HCT116 (cell line): ENCODE measurements around the gene ACKR3. TPM values are rescaled to one million over a fixed set of nuclear protein-coding genes. Genes with fewer than 3 reads are reported as not detected.

Experiments
- ATAC-seq: fragments of 200-7000 bp; cut with Tn5 transposase; 2 replicates; pipeline ENCODE4 v1.9.1; 2020; ENCODE audit warnings: mild to moderate bottlenecking, moderate library complexity
- BruUV-seq: library from RNA; stranded (reverse); fragments of 400-500 nt; replicated peaks from 2 replicates; lab custom pipeline; 2021; lab: Mats Ljungman, UMichigan
- CTCF ChIA-PET: fragments of 300-600 bp; sonication (Branson Sonifier 250); formaldehyde crosslinking; loops from one replicate; lab custom pipeline; 2021; ENCODE audit warnings: antibody characterized with exemption; lab: Charles Lee
- POLR2A ChIA-PET: fragments of 300-600, 350-600 bp; sonication (Branson Sonifier 250); formaldehyde crosslinking; loops from one replicate; lab custom pipeline; 2021; ENCODE audit warnings: antibody characterized with exemption; lab: Charles Lee
- RAD21 ChIA-PET, 2 experiments: fragments of 300-600 bp; sonication (Branson Sonifier 250); formaldehyde crosslinking; loops; one replicate each; lab custom pipeline; 2023; ENCODE audit warnings: low total read pairs in 2 of 2; ENCODE audit not compliant: uncharacterized antibody in 2 of 2, unreplicated experiment in 2 of 2, low non-redundant PET in 1 of 2; lab: Charles Lee
- DNase-seq: peaks from one replicate; pipeline ENCODE4 v3.0.0-alpha.2; 2010; ENCODE audit warnings: low read depth, low spot score
- H2AFZ ChIP-seq: fragments of 200-600 bp; shearing (Covaris generic), sonication (generic); 2 replicates; pipeline ENCODE4 v1.6.1; 2017; ENCODE audit warnings: low read depth, mixed run types, mixed read lengths, antibody characterized with exemption, low read length; ENCODE audit not compliant: poor library complexity, severe bottlenecking
- H3K27ac ChIP-seq: 2 replicates; pipeline ENCODE4 v1.5.1; 2012; ENCODE audit warnings: low read depth, low read length
- H3K27me3 ChIP-seq: fragments of 200-600 bp; sonication (generic); 2 replicates; pipeline ENCODE4 v1.6.1; 2016; ENCODE audit warnings: mixed run types, low read length, mixed read lengths; ENCODE audit not compliant: insufficient read depth
- H3K36me3 ChIP-seq, 2 experiments: fragments of 200-500 bp in 1 of 2; fragments of 200-600 bp in 1 of 2; sonication (Bioruptor generic) in 1 of 2; sonication (generic) in 1 of 2; 2 replicates each; pipeline versions ENCODE4 v1.5.1 to v1.6.1; 2014 to 2016; ENCODE audit warnings: low read length in 2 of 2, inconsistent platforms in 1 of 2, mixed read lengths in 1 of 2, mixed run types in 1 of 2; ENCODE audit not compliant: insufficient read depth in 2 of 2, control insufficient read depth in 1 of 2
- H3K4me1 ChIP-seq, 2 experiments: fragments of 200-600 bp in 1 of 2; sonication (generic) in 1 of 2; 2 replicates each; pipeline versions ENCODE4 v1.5.1 to v1.6.1; 2012 to 2017; ENCODE audit warnings: low read length in 2 of 2, inconsistent platforms in 1 of 2, mild to moderate bottlenecking in 1 of 2, mixed read lengths in 1 of 2, mixed run types in 1 of 2, moderate library complexity in 1 of 2; ENCODE audit not compliant: insufficient read depth in 2 of 2, control insufficient read depth in 1 of 2
- H3K4me2 ChIP-seq: fragments of 200-600 bp; sonication (generic); 2 replicates; pipeline ENCODE4 v1.6.1; 2017; ENCODE audit warnings: mixed run types, low read length, mixed read lengths
- H3K4me3 ChIP-seq, 2 experiments: fragments of 200-600 bp in 1 of 2; sonication (generic) in 1 of 2; replicated peaks in 1 of 2; 2 replicates each; pipeline ENCODE4 v1.5.1; 2011 to 2016; ENCODE audit warnings: low read length in 2 of 2, control low read depth in 1 of 2, low read depth in 1 of 2, mild to moderate bottlenecking in 1 of 2, mixed read lengths in 1 of 2, mixed run types in 1 of 2
- H3K79me2 ChIP-seq: fragments of 200-600 bp; sonication (generic); 2 replicates; pipeline ENCODE4 v1.6.1; 2017; ENCODE audit warnings: mild to moderate bottlenecking, mixed run types, low read length, moderate library complexity, mixed read lengths; ENCODE audit not compliant: insufficient read depth
- H3K9ac ChIP-seq: fragments of 200-600 bp; sonication (generic); 2 replicates; pipeline ENCODE4 v1.6.1; 2016; ENCODE audit warnings: low read length, mixed read lengths
- H3K9me2 ChIP-seq: fragments of 200-600 bp; sonication (generic), shearing (Covaris generic); 2 replicates; pipeline ENCODE4 v1.6.1; 2017; ENCODE audit warnings: mixed run types, mild to moderate bottlenecking, moderate library complexity; ENCODE audit not compliant: insufficient read depth
- H3K9me3 ChIP-seq, 2 experiments: fragments of 200-500 bp in 1 of 2; fragments of 200-600 bp in 1 of 2; sonication (Bioruptor generic) in 1 of 2; sonication (generic) in 1 of 2; 2 replicates each; pipeline ENCODE4 v1.6.1; 2014 to 2017; ENCODE audit warnings: low read length in 2 of 2, mixed read lengths in 2 of 2, inconsistent platforms in 1 of 2, low read depth in 1 of 2, mild to moderate bottlenecking in 1 of 2, mixed run types in 1 of 2, moderate library complexity in 1 of 2; ENCODE audit not compliant: control insufficient read depth in 1 of 2, insufficient read depth in 1 of 2
- H4K20me1 ChIP-seq: fragments of 200-600 bp; sonication (generic), shearing (Covaris generic); 2 replicates; pipeline ENCODE4 v1.6.1; 2017; ENCODE audit warnings: mixed run types, mild to moderate bottlenecking, moderate library complexity; ENCODE audit not compliant: insufficient read depth
- CBX3 ChIP-seq: IDR thresholded peaks from 2 replicates; pipeline ENCODE4 v1.6.1; 2012; ENCODE audit warnings: low read depth
- EZH2phosphoT487 ChIP-seq: fragments of 200-600 bp; IDR thresholded peaks from 2 replicates; pipeline ENCODE4 v1.6.1; 2018; ENCODE audit warnings: antibody characterized with exemption, borderline replicate concordance
- MAX ChIP-seq: IDR thresholded peaks from 2 replicates; pipeline ENCODE4 v1.6.1; 2012
- POLR2A ChIP-seq: IDR thresholded peaks from 2 replicates; pipeline ENCODE4 v1.7.0; 2011; ENCODE audit warnings: borderline replicate concordance; ENCODE audit not compliant: insufficient read depth, insufficient read length; ENCODE audit errors: extremely low read depth
- RAD21 ChIP-seq: IDR thresholded peaks from 2 replicates; pipeline ENCODE4 v1.6.1; 2012; ENCODE audit warnings: low read depth, mild to moderate bottlenecking
- REST ChIP-seq: IDR thresholded peaks from 2 replicates; pipeline ENCODE4 v1.6.1; 2012; ENCODE audit warnings: low read depth
- SIN3A ChIP-seq: IDR thresholded peaks from 2 replicates; pipeline ENCODE4 v1.6.1; 2012; ENCODE audit warnings: low read depth
- SRF ChIP-seq: IDR thresholded peaks from 2 replicates; pipeline ENCODE4 v1.6.1; 2012; ENCODE audit warnings: low read depth
- ZBTB33 ChIP-seq: IDR thresholded peaks from 2 replicates; pipeline ENCODE4 v1.6.1; 2011; ENCODE audit warnings: mild to moderate bottlenecking, low read length, moderate library complexity; ENCODE audit not compliant: insufficient replicate concordance; ENCODE audit errors: extremely low read depth
- intact Hi-C: fragments of 100-400 bp; cut with micrococcal nuclease; formaldehyde crosslinking; loops from 2 replicates; pipeline ENCODE4 v1.10.0; 2022
- total RNA-seq: library from RNA; stranded (reverse); gene quantifications from one replicate; pipeline ENCODE4 v1.2.1, GENCODE V29; 2021; ENCODE audit not compliant: unreplicated experiment
- TF ChIP-seq, protein P1 (sequence below), 3 experiments: fragments of 200-600 bp in 1 of 3; sonication (generic) in 1 of 3; IDR thresholded peaks in 2 of 3; conservative IDR thresholded peaks in 1 of 3; 2 replicates each; pipeline ENCODE4 v1.5.1; 2012 to 2017; ENCODE audit warnings: low read depth in 2 of 3, low read length in 2 of 3, antibody characterized with exemption in 1 of 3, borderline replicate concordance in 1 of 3, control low read depth in 1 of 3, mild to moderate bottlenecking in 1 of 3, mixed read lengths in 1 of 3, mixed run types in 1 of 3, moderate library complexity in 1 of 3; ENCODE audit not compliant: insufficient read depth in 1 of 3

The ACKR3 gene
- total RNA-seq, 1 experiment from 2014 or later: 0.20 TPM

DNA sequence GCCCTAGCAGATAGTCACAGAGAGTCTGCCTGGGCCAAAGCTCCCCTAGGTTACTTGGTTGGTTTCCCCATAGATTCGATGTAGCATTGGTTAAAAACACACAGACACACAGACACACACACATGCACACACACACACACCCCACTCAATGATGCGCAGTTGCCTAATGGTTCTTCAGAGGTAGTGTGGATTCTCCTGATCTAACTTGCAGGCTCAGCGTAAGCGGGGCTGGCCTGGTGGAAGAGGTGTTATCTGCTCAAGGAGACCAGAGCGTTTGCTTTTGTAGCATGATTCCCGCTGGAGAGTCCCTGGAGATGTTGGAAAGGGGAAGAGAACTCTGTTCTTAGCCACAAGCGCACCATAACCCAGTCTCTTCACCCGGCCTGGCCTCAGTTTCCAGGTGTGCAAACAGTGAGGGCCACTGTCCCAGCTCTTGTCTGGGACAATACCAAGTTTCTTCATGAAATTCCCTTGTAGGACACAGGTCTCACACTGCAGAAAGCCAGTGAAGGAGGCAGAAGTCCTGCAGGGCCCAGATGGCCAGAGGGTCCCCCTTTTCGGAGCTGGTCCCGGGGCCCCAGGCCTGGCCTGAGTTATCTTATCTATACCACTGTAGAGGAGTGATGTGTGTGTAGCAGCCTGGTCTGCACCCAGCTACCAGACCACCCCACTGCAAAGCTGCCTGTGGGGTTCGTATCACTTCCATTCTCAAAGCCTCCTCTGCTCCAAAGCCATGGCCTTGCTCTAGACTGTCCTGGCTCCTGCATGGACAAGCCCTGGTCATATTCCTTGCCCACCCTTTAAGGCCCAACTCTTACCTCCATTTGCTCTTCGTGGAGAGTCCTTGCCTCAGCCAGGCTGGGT is 3.7 kb downstream of the ACKR3 start:
- Histone ChIP-seq H3K9me3 (no peaks in the 10 kb centered on the region), H3K9ac (no peak overlapping the region), H3K4me3 (no peak overlapping the region), H4K20me1 (no peaks in the 10 kb centered on the region), H3K9me2 (no peaks in the 10 kb centered on the region), H3K27ac (no peak overlapping the region), H3K4me2 (no peak overlapping the region), H3K27me3 (peaks cover 43% of the 10 kb centered on the region), H3K36me3 (no peaks in the 10 kb centered on the region), H3K79me2 (no peaks in the 10 kb centered on the region), H2AFZ (no peak overlapping the region), H3K4me1 (0 out of 4 replicates have a peak, but pooled peaks cover 0 to 2% of the 10 kb centered on the region in 2 experiments)
- CTCF ChIA-PET: no interaction called here
- POLR2A ChIA-PET: no interaction called here
- intact Hi-C loops: no loop called here
- DNase-seq: no peak
- TF ChIP-seq, protein P1, sequence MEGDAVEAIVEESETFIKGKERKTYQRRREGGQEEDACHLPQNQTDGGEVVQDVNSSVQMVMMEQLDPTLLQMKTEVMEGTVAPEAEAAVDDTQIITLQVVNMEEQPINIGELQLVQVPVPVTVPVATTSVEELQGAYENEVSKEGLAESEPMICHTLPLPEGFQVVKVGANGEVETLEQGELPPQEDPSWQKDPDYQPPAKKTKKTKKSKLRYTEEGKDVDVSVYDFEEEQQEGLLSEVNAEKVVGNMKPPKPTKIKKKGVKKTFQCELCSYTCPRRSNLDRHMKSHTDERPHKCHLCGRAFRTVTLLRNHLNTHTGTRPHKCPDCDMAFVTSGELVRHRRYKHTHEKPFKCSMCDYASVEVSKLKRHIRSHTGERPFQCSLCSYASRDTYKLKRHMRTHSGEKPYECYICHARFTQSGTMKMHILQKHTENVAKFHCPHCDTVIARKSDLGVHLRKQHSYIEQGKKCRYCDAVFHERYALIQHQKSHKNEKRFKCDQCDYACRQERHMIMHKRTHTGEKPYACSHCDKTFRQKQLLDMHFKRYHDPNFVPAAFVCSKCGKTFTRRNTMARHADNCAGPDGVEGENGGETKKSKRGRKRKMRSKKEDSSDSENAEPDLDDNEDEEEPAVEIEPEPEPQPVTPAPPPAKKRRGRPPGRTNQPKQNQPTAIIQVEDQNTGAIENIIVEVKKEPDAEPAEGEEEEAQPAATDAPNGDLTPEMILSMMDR (IDR thresholded peaks at IDR 0.05 in 2 of 3, conservative IDR thresholded peaks at IDR 0.05 in 1 of 3; ENCODE audit: borderline replicate concordance in 1 of 3, insufficient read depth in 1 of 3, low read depth in 2 of 3, low read length in 2 of 3): no peak
- no peak for TF ChIP-seq EZH2phosphoT487
- TF ChIP-seq CBX3: no peak
- RAD21 ChIA-PET: no interaction called here
- BruUV-seq: no TSS peak
- ATAC-seq: no peak

GRCh38 chr2:236574000-236574399 is 4.4 kb downstream of the ACKR3 start:
- H3K4me3 ChIP-seq: no peak overlapping the region
- DNase-seq (no peak), ATAC-seq (no peak)
- no peak overlapping the region for H2AFZ ChIP-seq
- ChIA-PET CTCF (no interaction called here), POLR2A (no interaction called here), RAD21 (no interaction called here)
- no peaks in the 10 kb centered on the region for H3K9me2 ChIP-seq
- no peaks in the 10 kb centered on the region for H3K79me2 ChIP-seq
- 0 out of 4 replicates have a peak, but pooled peaks cover 0 to 2% of the 10 kb centered on the region in 2 experiments for H3K4me1 ChIP-seq
- BruUV-seq: no TSS peak
- H3K4me2 ChIP-seq: no peak overlapping the region
- no peaks in the 10 kb centered on the region for H4K20me1 ChIP-seq
- peaks cover 40% of the 10 kb centered on the region for H3K27me3 ChIP-seq
- H3K9me3 ChIP-seq: no peaks in the 10 kb centered on the region
- no peaks in the 10 kb centered on the region for H3K36me3 ChIP-seq
- no peak overlapping the region for H3K9ac ChIP-seq
- TF ChIP-seq EZH2phosphoT487 (no peak), POLR2A (no peak), MAX (no peak), ZBTB33 (no peak), SRF (no peak), REST (no peak), RAD21 (no peak), SIN3A (no peak)
- no peak overlapping the region for H3K27ac ChIP-seq
- intact Hi-C loops: no loop called here
